ENCODE results near the gene RICTOR. TPM values are rescaled to one million over a fixed set of nuclear protein-coding genes. Genes with fewer than 3 reads are reported as not detected.

The RICTOR gene
- total and polyA plus RNA-seq, 2 of the 4 experiments (the other 2 are of a cell fraction) = 4.1 to 35.7 TPM

- H3K9me1 ChIP-seq (ENCODE audit: insufficient read depth, low read length) = peaks cover 5% of the 10 kb centered on the region
- BruUV-seq (replicated peaks) = no TSS peak
- H4K91ac ChIP-seq (ENCODE audit: insufficient read depth, low read depth, low read length) = no peak overlapping the region
- H3K14ac ChIP-seq (replicated peaks; ENCODE audit: low read depth, low read length) = no peak overlapping the region
- no peak overlapping the region for H4K8ac ChIP-seq (ENCODE audit: low read depth in 2 of 2, low read length in 2 of 2)
- WGBS, 2 experiments (ENCODE audit: extremely low coverage in 2 of 2, insufficient read length in 1 of 2) = no CpG with 5 or more reads among the region's 1 CpG
- no peak overlapping the region for H3K4me2 ChIP-seq (ENCODE audit: low read depth, low read length)
- H3K56ac ChIP-seq (ENCODE audit: extremely low read depth, insufficient read depth, low read length) = no peak overlapping the region
- in situ Hi-C loops (cut with MboI; ENCODE audit: low sequenced_read_pairs) (no loop called here), intact Hi-C loops (cut with micrococcal nuclease) (loop anchor here (5.0 to 10.0 kb wide), 3 partner anchors 84 to 479 kb away; partner anchors contain the start of gene LIFR), dilution Hi-C loops (cut with HindIII; ENCODE audit: low sequenced_read_pairs, unreplicated experiment) (no loop called here)
- H2AK5ac ChIP-seq (ENCODE audit: low read depth, low read length) = no peak overlapping the region
- no peaks in the 10 kb centered on the region for H3K9me3 ChIP-seq (ENCODE audit: control insufficient read depth, insufficient read depth, low read length)
- no peak overlapping the region for H3K4me3 ChIP-seq (ENCODE audit: insufficient read depth, low read depth, low read length)
- no peak overlapping the region for H3K9ac ChIP-seq (ENCODE audit: low read depth, low read length)
- H2AFZ ChIP-seq (replicated peaks; ENCODE audit: low read length, poor library complexity) = no peak overlapping the region
- H2BK15ac ChIP-seq (ENCODE audit: low read depth, low read length) = no peak overlapping the region
- no peak overlapping the region for H3K18ac ChIP-seq (ENCODE audit: low read depth, low read length)
- no peak overlapping the region for H2AK9ac ChIP-seq (replicated peaks; ENCODE audit: low read depth, low read length, poor library complexity)
- DNase-seq = peak; percentile 9
- H4K20me1 ChIP-seq (ENCODE audit: insufficient read depth, low read length) = peaks cover 19% of the 10 kb centered on the region
- H3K4me1 ChIP-seq (ENCODE audit: control insufficient read depth, insufficient read depth, low read length) = peaks cover 12% of the 10 kb centered on the region
- no peak for TF ChIP-seq NFE2L2 (IDR thresholded peaks at IDR 0.05; ENCODE audit: low read depth, low read length)
- no peak for TF ChIP-seq CEBPB (IDR thresholded peaks at IDR 0.05; ENCODE audit: low read depth, low read length)
- no peak for TF ChIP-seq ELK1 (IDR thresholded peaks at IDR 0.05; ENCODE audit: borderline replicate concordance, low read depth, low read length)
- no peak for TF ChIP-seq MAZ (IDR thresholded peaks at IDR 0.05; ENCODE audit: borderline replicate concordance, low read depth, low read length)
- no peak for TF ChIP-seq RFX5 (IDR thresholded peaks at IDR 0.05; ENCODE audit: low read depth, low read length)
- no peak for TF ChIP-seq MAFK (IDR thresholded peaks at IDR 0.05; ENCODE audit: low read depth, low read length)
- no peak for TF ChIP-seq BHLHE40 (IDR thresholded peaks at IDR 0.05; ENCODE audit: low read depth, low read length)
- TF ChIP-seq USF2 (IDR thresholded peaks at IDR 0.05; ENCODE audit: low read depth, low read length) = no peak
- TF ChIP-seq FOS (IDR thresholded peaks at IDR 0.05; ENCODE audit: low read depth, low read length) = no peak
- TF ChIP-seq CTCF (conservative IDR thresholded peaks at IDR 0.05; ENCODE audit: low read depth, low read length) = no peak
- no peak for TF ChIP-seq POLR2A (IDR thresholded peaks at IDR 0.05; ENCODE audit: low read depth, low read length)
- TF ChIP-seq SMC3 (IDR thresholded peaks at IDR 0.05; ENCODE audit: low read depth, low read length) = no peak
- TF ChIP-seq CHD1 (IDR thresholded peaks at IDR 0.05; ENCODE audit: low read depth, low read length) = no peak
- no peak for TF ChIP-seq RAD21 (IDR thresholded peaks at IDR 0.05; ENCODE audit: low read length)
- TF ChIP-seq RCOR1 (IDR thresholded peaks at IDR 0.05; ENCODE audit: insufficient replicate concordance, low read length) = no peak
- no peak for TF ChIP-seq MXI1 (IDR thresholded peaks at IDR 0.05; ENCODE audit: borderline replicate concordance, low read depth, low read length)
- peaks cover 0 to 23% of the 10 kb centered on the region in 2 experiments; a peak in 2 of 4 replicates for H3K79me1 ChIP-seq (ENCODE audit: low read depth in 1 of 2, low read length in 2 of 2)
- H3K23ac ChIP-seq (ENCODE audit: low read depth, low read length) = no peak overlapping the region
- no peak overlapping the region for H4K5ac ChIP-seq (ENCODE audit: low read depth, low read length)
- CTCF ChIA-PET = interaction anchor here (0.9 kb wide), 1 partner anchor 500 kb away, joined by 3 read pairs; no protein-coding TSS in a partner anchor
- no peak overlapping the region for H2BK20ac ChIP-seq (ENCODE audit: low read depth, low read length)
- H2BK5ac ChIP-seq (ENCODE audit: low read depth, low read length, poor library complexity, severe bottlenecking) = no peak overlapping the region
- no peak overlapping the region for H3K4ac ChIP-seq (ENCODE audit: low read depth, low read length)
- H3K27ac ChIP-seq (ENCODE audit: insufficient read depth, low read length) = no peak overlapping the region
- H2BK120ac ChIP-seq (ENCODE audit: low read depth, low read length) = no peak overlapping the region
- H3K27me3 ChIP-seq (ENCODE audit: control insufficient read depth, insufficient read depth, low read length) = no peaks in the 10 kb centered on the region
- no peak for ATAC-seq (ENCODE audit: low read depth)
- H3K36me3 ChIP-seq (ENCODE audit: control insufficient read depth, insufficient read depth, low read length) = peaks cover 54% of the 10 kb centered on the region
- POLR2A ChIA-PET (ENCODE audit: unreplicated experiment) = no interaction called here
Observed at GRCh38 chr5:38921174-38921573, 153.0 kb downstream of the RICTOR start.
